ENCODE measurements around the gene FOXB1.

- TF ChIP-seq CTCF (IDR thresholded peaks at IDR 0.05; ENCODE audit: borderline replicate concordance, extremely low read depth, low read length, poor library complexity, severe bottlenecking) (no peak), EZH2 (IDR thresholded peaks at IDR 0.05; ENCODE audit: borderline replicate concordance, low read depth, low read length, severe bottlenecking) (no peak)
Measured at GRCh38 chr15:59972241-59972640, 31.9 kb upstream of the FOXB1 start.

Data from DND-41 (cell line).